NOMO-1 treated with dmso at 0.1 percent for 144 hours (cell line): ENCODE results near the gene BSN.

Experiments
- DNase-seq: peaks from one replicate; lab custom pipeline; 2025; ENCODE audit not compliant: unreplicated experiment; lab: John Stamatoyannopoulos, UW

The BSN gene

DNA sequence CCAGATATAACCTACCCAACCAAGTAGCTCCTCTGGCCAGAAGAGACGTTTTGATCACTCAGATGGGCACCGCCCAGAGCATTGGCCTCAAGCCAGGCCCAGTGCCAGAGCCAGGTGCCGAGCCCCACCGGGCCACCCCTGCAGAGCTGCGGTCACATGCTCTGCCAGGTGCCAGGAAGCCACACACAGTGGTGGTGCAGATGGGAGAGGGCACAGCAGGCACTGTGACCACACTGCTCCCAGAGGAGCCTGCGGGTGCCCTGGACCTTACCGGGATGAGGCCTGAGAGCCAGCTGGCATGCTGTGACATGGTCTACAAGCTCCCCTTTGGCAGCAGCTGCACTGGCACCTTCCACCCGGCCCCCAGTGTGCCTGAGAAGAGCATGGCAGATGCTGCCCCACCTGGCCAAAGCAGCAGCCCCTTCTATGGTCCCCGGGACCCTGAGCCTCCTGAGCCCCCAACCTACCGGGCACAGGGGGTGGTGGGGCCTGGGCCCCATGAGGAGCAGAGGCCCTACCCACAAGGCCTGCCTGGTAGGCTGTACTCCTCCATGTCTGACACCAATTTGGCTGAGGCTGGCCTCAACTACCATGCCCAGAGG, 100.8 kb downstream of the BSN start:
- no peak for DNase-seq

- no peak for DNase-seq
Observed at GRCh38 chr3:49655731-49656285, 101.5 kb downstream of the BSN start.

DNA sequence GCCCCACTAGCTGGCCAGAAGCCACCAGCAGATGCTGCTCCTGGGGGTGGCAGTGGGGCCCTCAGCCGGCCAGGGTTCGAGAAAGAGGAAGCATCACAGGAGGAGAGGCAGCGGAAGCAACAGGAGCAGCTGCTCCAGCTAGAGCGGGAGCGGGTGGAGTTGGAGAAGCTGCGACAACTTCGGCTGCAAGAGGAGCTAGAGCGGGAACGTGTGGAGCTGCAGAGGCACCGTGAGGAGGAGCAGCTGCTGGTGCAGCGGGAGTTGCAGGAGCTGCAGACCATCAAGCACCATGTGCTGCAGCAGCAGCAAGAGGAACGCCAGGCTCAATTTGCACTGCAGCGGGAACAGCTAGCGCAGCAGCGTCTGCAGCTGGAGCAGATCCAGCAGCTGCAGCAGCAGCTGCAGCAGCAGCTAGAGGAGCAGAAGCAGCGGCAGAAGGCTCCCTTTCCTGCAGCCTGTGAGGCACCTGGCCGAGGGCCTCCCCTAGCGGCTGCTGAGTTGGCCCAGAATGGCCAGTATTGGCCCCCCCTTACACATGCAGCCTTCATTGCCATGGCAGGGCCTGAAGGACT, 102.3 kb downstream of the BSN start:
- no peak for DNase-seq

DNA sequence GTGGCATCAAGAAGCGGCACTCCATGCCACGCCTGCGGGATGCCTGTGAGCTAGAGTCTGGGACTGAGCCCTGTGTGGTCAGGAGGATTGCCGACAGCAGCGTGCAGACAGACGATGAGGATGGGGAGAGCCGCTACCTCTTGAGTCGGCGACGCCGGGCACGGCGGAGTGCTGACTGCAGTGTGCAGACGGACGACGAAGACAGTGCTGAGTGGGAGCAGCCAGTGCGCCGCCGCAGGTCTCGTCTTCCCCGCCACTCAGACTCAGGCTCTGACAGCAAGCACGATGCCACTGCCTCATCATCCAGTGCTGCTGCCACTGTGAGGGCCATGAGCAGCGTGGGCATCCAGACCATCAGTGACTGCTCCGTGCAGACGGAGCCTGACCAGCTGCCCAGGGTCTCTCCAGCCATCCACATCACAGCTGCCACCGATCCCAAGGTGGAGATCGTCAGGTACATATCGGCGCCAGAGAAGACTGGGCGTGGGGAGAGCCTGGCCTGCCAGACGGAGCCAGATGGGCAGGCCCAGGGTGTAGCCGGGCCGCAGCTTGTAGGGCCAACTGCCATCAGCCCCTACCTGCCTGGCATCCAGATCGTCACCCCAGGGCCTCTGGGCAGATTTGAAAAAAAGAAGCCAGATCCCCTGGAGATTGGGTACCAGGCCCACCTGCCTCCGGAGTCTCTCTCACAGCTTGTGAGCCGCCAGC, 103.1 kb downstream of the BSN start:
- DNase-seq = no peak

GRCh38 chr3:49658711-49659110, 104.4 kb downstream of the BSN start:
- no peak for DNase-seq

DNA sequence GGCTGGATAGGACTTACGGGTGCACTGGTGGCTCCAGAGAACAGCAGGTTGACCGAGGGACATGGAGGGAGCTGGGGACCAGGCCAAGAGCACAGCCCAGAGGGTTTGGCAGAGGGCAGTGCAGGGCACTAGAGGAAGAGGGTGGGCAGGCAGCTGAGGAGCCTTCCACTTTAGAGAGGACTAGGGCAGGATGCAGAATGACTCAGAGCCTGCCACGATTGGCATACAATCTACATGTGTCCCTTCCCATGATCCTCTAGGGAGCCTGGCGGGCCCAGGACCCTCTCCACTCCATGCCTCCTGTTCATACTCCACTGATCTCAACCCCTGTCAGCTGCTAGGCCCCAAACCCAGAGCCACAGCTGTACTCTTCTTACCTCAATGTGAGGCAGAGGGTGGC, 105.5 kb downstream of the BSN start:
- no peak for DNase-seq

GRCh38 chr3:49661281-49661680, 107.0 kb downstream of the BSN start:
- DNase-seq = no peak

- no peak for DNase-seq
Observed at GRCh38 chr3:49662021-49662420, 107.7 kb downstream of the BSN start.

GRCh38 chr3:49662720-49663413, 108.6 kb downstream of the BSN start:
- DNase-seq = no peak

- no peak for DNase-seq
Observed at GRCh38 chr3:49663831-49664230, 109.6 kb downstream of the BSN start.

DNA sequence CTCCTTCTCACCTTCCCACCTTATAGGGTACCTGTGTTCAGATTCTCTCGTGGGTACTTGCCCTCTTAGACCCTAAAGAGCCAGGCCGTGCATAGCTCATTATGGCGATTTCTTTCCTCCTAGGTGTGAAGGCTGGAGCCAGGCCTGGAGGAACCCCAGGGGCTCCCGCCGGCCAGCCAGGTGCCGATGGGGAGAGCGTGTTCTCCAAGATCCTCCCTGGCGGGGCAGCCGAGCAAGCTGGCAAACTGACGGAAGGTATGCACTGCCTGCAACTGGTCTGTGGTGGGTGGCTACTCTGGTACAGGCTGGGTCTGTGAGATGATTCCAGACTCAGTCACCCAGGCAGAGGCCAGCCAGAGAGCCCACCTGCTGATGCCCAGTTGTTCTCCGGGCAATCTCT, 110.0 kb downstream of the BSN start:
- DNase-seq = no peak

DNA sequence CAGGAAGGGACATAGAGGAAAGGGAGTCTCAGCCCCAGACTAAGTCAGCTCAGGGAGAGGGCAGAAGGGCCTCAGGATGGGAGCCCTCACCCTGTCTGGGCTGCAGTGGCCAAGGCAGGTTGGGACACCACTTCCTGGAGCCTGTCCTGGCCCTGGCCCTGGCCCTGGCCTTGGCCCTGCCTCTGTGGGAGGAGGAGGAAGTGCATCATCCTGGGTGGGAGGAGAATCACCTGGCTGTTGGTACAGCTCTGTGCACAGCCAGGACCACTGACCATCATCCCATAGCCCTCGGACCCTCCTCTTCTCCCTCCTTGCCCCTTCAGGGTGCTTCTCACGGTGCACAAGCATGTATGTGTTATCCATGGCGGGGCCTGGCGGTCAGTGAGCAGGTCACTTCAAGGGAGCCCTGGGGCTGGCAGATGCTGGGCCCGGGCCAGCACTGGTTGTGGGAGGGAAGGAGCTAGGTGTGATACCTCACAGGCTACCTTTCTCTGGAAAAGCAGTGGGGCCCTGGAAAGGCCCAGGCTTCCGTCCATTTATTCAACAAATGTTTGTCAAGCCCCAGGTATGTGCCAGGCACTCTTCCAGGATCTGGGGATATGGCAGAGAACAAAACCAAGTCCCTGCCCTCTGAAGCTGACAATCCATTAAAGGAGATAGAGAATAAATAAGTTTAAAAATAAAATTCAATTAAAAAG, 111.7 kb downstream of the BSN start:
- DNase-seq = no peak

DNA sequence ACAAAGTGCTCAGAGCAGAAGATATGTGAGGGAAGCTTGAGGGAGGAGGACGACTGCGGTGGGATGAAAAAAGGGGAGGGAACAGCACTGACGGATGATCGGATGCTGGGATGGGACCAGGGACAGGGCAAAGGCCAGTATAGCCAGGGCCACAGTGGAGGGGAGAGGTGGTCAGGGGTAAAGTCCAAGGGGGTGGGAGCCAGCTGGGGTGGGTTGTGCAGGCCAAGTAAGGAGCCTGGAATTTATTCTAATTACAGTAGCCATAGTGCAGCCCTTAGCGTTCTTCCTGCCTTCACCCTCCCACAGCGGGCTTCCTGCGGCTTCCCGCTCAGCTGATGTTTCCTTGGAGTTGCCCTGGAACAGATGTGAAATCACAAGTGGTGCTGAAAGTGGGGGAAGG, 112.3 kb downstream of the BSN start:
- DNase-seq = no peak

- no peak for DNase-seq
Observed at GRCh38 chr3:49667701-49668413, 113.6 kb downstream of the BSN start.

DNA sequence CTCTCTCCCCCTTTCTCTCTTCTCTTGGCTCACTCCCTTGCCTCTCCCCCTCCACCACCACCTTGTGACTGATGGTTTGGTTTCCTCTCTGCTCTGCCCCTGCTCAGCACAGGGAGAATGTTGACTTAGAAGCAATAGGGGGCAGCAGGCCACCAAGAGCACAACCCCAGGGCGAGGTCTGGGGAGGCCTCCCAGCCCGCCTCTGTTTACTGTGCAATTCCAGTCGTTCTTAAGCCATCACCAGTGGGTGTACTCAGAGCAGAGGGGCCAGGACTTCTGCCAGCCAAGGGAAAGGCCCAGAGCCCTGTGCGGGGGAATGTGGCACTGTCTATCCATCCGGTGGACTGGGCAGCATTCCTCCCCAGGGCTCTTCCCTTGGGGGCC, 114.1 kb downstream of the BSN start:
- DNase-seq = no peak

DNA sequence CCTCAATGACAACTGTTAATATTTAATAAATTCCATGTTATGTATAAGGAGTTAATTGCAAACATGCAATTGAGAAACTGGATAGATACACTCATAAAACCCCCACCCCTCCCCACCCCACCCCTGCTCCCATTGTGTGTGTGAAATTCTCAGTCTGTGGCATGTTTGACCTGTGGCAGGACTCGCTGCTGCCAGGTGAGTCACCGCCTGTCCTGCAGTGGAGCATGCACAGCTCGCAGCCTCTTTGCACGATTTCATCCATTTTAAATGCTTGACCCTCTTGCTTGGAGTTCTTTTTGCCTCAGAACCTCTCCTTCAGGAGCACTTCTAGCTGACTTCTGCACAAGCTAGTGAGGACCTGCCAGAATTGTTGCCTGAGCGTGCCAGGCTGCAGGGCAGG, 114.6 kb downstream of the BSN start:
- no peak for DNase-seq

GRCh38 chr3:49669352-49669751, 115.1 kb downstream of the BSN start:
- no peak for DNase-seq

- no peak for DNase-seq
Observed at GRCh38 chr3:49670940-49671290, 116.6 kb downstream of the BSN start.

GRCh38 chr3:49671291-49672288, 117.3 kb downstream of the BSN start:
- no peak for DNase-seq
